DOHH2 (cell line): ENCODE measurements around the gene GMDS.

Source experiments
- H3F3A ChIP-seq: fragments of 200-600 bp; sonication (generic), shearing (Covaris generic); 2 replicates; pipeline ENCODE4 v1.6.0; 2016; ENCODE audit warnings: antibody characterized with exemption, mild to moderate bottlenecking; ENCODE audit not compliant: control insufficient read depth, insufficient read depth
- H3K27ac ChIP-seq: fragments of 200-600 bp; sonication (generic); 2 replicates; pipeline ENCODE4 v1.5.1; 2014; ENCODE audit warnings: low read depth, mild to moderate bottlenecking, low read length, moderate library complexity
- H3K27me3 ChIP-seq: fragments of 200-600 bp; sonication (generic); 2 replicates; pipeline ENCODE4 v1.6.1; 2014; ENCODE audit warnings: mild to moderate bottlenecking, low read length, mixed read lengths; ENCODE audit not compliant: control insufficient read depth
- H3K36me3 ChIP-seq: fragments of 200-600 bp; sonication (generic); 2 replicates; pipeline ENCODE4 v1.6.1; 2014; ENCODE audit warnings: mild to moderate bottlenecking, low read length, moderate library complexity, mixed read lengths; ENCODE audit not compliant: control insufficient read depth
- H3K4me1 ChIP-seq: fragments of 200-600 bp; sonication (generic); 2 replicates; pipeline ENCODE4 v1.6.1; 2014; ENCODE audit warnings: mild to moderate bottlenecking, low read length, mixed read lengths; ENCODE audit not compliant: control insufficient read depth
- H3K4me2 ChIP-seq: fragments of 200-600 bp; sonication (generic); 2 replicates; pipeline ENCODE4 v1.6.0; 2014; ENCODE audit warnings: mild to moderate bottlenecking, low read length, moderate library complexity
- H3K4me3 ChIP-seq: fragments of 200-600 bp; sonication (generic); 2 replicates; pipeline ENCODE4 v1.5.1; 2014; ENCODE audit warnings: mild to moderate bottlenecking, low read length, mixed read lengths
- H3K79me2 ChIP-seq: fragments of 200-600 bp; sonication (generic); 2 replicates; pipeline ENCODE4 v1.6.1; 2014; ENCODE audit warnings: mild to moderate bottlenecking, low read length, mixed read lengths; ENCODE audit not compliant: control insufficient read depth
- H3K9me2 ChIP-seq: fragments of 200-600 bp; sonication (generic); replicated peaks from 2 replicates; pipeline ENCODE4 v1.6.1; 2014; ENCODE audit warnings: mild to moderate bottlenecking, low read length, mixed read lengths; ENCODE audit not compliant: control insufficient read depth
- H3K9me3 ChIP-seq: fragments of 200-600 bp; sonication (generic); 2 replicates; pipeline ENCODE4 v1.6.1; 2014; ENCODE audit warnings: antibody characterized with exemption, low read length, mixed read lengths; ENCODE audit not compliant: control insufficient read depth, insufficient read depth
- H4K20me1 ChIP-seq: fragments of 200-600 bp; sonication (generic); 2 replicates; pipeline ENCODE4 v1.6.0; 2014; ENCODE audit warnings: low read depth, mild to moderate bottlenecking, antibody characterized with exemption, low read length, moderate library complexity; ENCODE audit not compliant: control insufficient read depth, insufficient read depth
- CTCF ChIP-seq: fragments of 200-600 bp; sonication (generic); IDR thresholded peaks from one replicate; pipeline ENCODE4 v1.5.1; 2014; ENCODE audit warnings: antibody characterized with exemption, mild to moderate bottlenecking, low read depth, low read length; ENCODE audit not compliant: poor library complexity, severe bottlenecking
- EZH2phosphoT487 ChIP-seq: fragments of 200-600 bp; sonication (generic); IDR thresholded peaks from 2 replicates; pipeline ENCODE4 v1.6.1; 2017; ENCODE audit warnings: borderline replicate concordance, mild to moderate bottlenecking, antibody characterized with exemption, low read length, moderate library complexity, mixed read lengths

GMDS gene

GRCh38 chr6:2235777-2236495 is 9.5 kb downstream of the GMDS start:
- no peaks in the 10 kb centered on the region for H3K27me3 ChIP-seq
- no peak overlapping the region for H3K4me3 ChIP-seq
- H3K27ac ChIP-seq = no peak overlapping the region
- no peaks in the 10 kb centered on the region for H3K9me3 ChIP-seq
- TF ChIP-seq CTCF (no peak), EZH2phosphoT487 (no peak)
- H3K4me2 ChIP-seq = no peak overlapping the region
- peaks cover 10% of the 10 kb centered on the region; the same call in 1 of the 2 replicates for H3K4me1 ChIP-seq
- no peaks in the 10 kb centered on the region for H3K9me2 ChIP-seq
- no peaks in the 10 kb centered on the region for H3K36me3 ChIP-seq
- H4K20me1 ChIP-seq = peaks cover 5% of the 10 kb centered on the region; the same call in 1 of the 2 replicates
- peaks cover 48% of the 10 kb centered on the region for H3K79me2 ChIP-seq
- H3F3A ChIP-seq = no peaks in the 10 kb centered on the region

GRCh38 chr6:2232445-2232844 is 13.0 kb downstream of the GMDS start:
- H3K4me3 ChIP-seq = no peak overlapping the region
- H3K9me3 ChIP-seq = no peaks in the 10 kb centered on the region
- no peaks in the 10 kb centered on the region for H3K27me3 ChIP-seq
- no peaks in the 10 kb centered on the region for H3F3A ChIP-seq
- no peaks in the 10 kb centered on the region for H3K9me2 ChIP-seq
- peaks cover 5% of the 10 kb centered on the region; the same call in 1 of the 2 replicates for H4K20me1 ChIP-seq
- no peaks in the 10 kb centered on the region for H3K36me3 ChIP-seq
- TF ChIP-seq EZH2phosphoT487 (no peak), CTCF (no peak)
- peaks cover 11% of the 10 kb centered on the region; the same call in 1 of the 2 replicates for H3K4me1 ChIP-seq
- H3K79me2 ChIP-seq = peaks cover 44% of the 10 kb centered on the region
- H3K27ac ChIP-seq = no peak overlapping the region
- no peak overlapping the region for H3K4me2 ChIP-seq

- H3K4me1 ChIP-seq = peaks cover 11% of the 10 kb centered on the region; the same call in 1 of the 2 replicates
- no peaks in the 10 kb centered on the region for H3K9me3 ChIP-seq
- no peaks in the 10 kb centered on the region for H3K9me2 ChIP-seq
- no peaks in the 10 kb centered on the region for H3K36me3 ChIP-seq
- peaks cover 44% of the 10 kb centered on the region for H3K79me2 ChIP-seq
- no peaks in the 10 kb centered on the region for H3K27me3 ChIP-seq
- no peak overlapping the region for H3K27ac ChIP-seq
- H4K20me1 ChIP-seq = peaks cover 4% of the 10 kb centered on the region; the same call in 1 of the 2 replicates
- no peaks in the 10 kb centered on the region for H3F3A ChIP-seq
- no peak overlapping the region for H3K4me3 ChIP-seq
- TF ChIP-seq EZH2phosphoT487 (no peak), CTCF (no peak)
- no peak overlapping the region for H3K4me2 ChIP-seq
Observed at GRCh38 chr6:2231438-2231837, 14.0 kb downstream of the GMDS start.
